HL-60 (cell line): ENCODE data around the gene TMEM117.

ENCODE experiments used
- DNase-seq, 2 experiments: peaks; one replicate each; pipeline ENCODE4 v3.0.0-alpha.2; 2010 to 2020; ENCODE audit warnings: low read depth in 1 of 2, low spot score in 1 of 2
- H3K27ac ChIP-seq: fragments of 250-450 bp; sonication (Bioruptor Pico); replicated peaks from 2 replicates; pipeline ENCODE4 v1.5.1; 2020; ENCODE audit warnings: mild to moderate bottlenecking, moderate library complexity
- H3K27me3 ChIP-seq: fragments of 250-450 bp; sonication (Bioruptor Pico); 2 replicates; pipeline ENCODE4 v1.5.1; 2021; ENCODE audit warnings: mild to moderate bottlenecking, moderate library complexity; ENCODE audit not compliant: insufficient read depth, poor library complexity, severe bottlenecking
- H3K4me3 ChIP-seq: replicated peaks from 2 replicates; pipeline ENCODE4 v1.5.1; 2011; ENCODE audit warnings: mild to moderate bottlenecking, control low read depth, low read length; ENCODE audit not compliant: insufficient read depth
- CTCF ChIP-seq: IDR thresholded peaks from one replicate; pipeline ENCODE4 v1.5.1; 2011; ENCODE audit warnings: low read length, control low read depth, inconsistent platforms; ENCODE audit not compliant: insufficient read depth
- GABPA ChIP-seq: IDR thresholded peaks from 2 replicates; pipeline ENCODE4 v1.6.1; 2012; ENCODE audit warnings: low read depth
- POLR2AphosphoS5 ChIP-seq: IDR thresholded peaks from 2 replicates; pipeline ENCODE4 v1.6.1; 2012; ENCODE audit warnings: low read depth
- REST ChIP-seq: IDR thresholded peaks from 2 replicates; pipeline ENCODE4 v1.6.1; 2012; ENCODE audit warnings: low read depth; ENCODE audit not compliant: insufficient replicate concordance
- SPI1 ChIP-seq: IDR thresholded peaks from 2 replicates; pipeline ENCODE4 v1.6.1; 2012; ENCODE audit warnings: low read depth, mild to moderate bottlenecking, borderline replicate concordance

The TMEM117 gene

GRCh38 chr12:43812057-43812456, 23.8 kb upstream of the TMEM117 start:
- Histone ChIP-seq H3K27me3 (no peaks in the 10 kb centered on the region), H3K27ac (no peak overlapping the region), H3K4me3 (no peak overlapping the region)
- TF ChIP-seq REST (no peak), GABPA (no peak), CTCF (no peak), SPI1 (no peak), POLR2AphosphoS5 (no peak)
- no peak for DNase-seq

- Histone ChIP-seq H3K4me3 (no peak overlapping the region), H3K27ac (no peak overlapping the region), H3K27me3 (no peaks in the 10 kb centered on the region)
- no peak for DNase-seq
- TF ChIP-seq SPI1: no peak
- no peak for TF ChIP-seq POLR2AphosphoS5
- TF ChIP-seq GABPA: no peak
Observed at GRCh38 chr12:43812926-43813325, 23.0 kb upstream of the TMEM117 start.

- Histone ChIP-seq H3K27ac (no peak overlapping the region), H3K4me3 (no peak overlapping the region), H3K27me3 (no peaks in the 10 kb centered on the region)
- TF ChIP-seq REST (no peak), CTCF (no peak)
- no peak for DNase-seq
Observed at GRCh38 chr12:43815416-43815815, 20.5 kb upstream of the TMEM117 start.

GRCh38 chr12:43816168-43816567, 19.7 kb upstream of the TMEM117 start:
- DNase-seq: no peak
- Histone ChIP-seq H3K27me3 (no peaks in the 10 kb centered on the region), H3K27ac (no peak overlapping the region), H3K4me3 (no peak overlapping the region)
- TF ChIP-seq POLR2AphosphoS5 (no peak), GABPA (no peak), CTCF (no peak), REST (no peak), SPI1 (no peak)
